SK-N-SH (cell line): ENCODE measurements around the gene SLC22A23. TPM values are rescaled to one million over a fixed set of nuclear protein-coding genes. Genes with fewer than 3 reads are reported as not detected.

ENCODE experiments used
- CTCF ChIA-PET: fragments of 300-600, 350-600 bp; formaldehyde crosslinking; extraction: SDS; loops from one replicate; lab custom pipeline; 2021; lab: Yijun Ruan, JAX
- POLR2A ChIA-PET: fragments of 350-600 bp; sonication (Branson Sonifier 250); formaldehyde crosslinking; extraction: SDS; loops from one replicate; lab custom pipeline; 2020; ENCODE audit warnings: antibody characterized with exemption, inconsistent platforms; lab: Yijun Ruan, JAX
- DNase-seq: peaks from one replicate; pipeline ENCODE4 v3.0.0; 2012
- H2AFZ ChIP-seq: fragments of 200-600 bp; sonication (generic); 2 replicates; pipeline ENCODE4 v1.8.1; 2016; ENCODE audit warnings: antibody characterized with exemption, mild to moderate bottlenecking, low read depth
- H3F3A ChIP-seq: fragments of 200-600 bp; sonication (generic); replicated peaks from 2 replicates; pipeline ENCODE3; 2016; ENCODE audit warnings: antibody characterized with exemption, mild to moderate bottlenecking; ENCODE audit not compliant: insufficient read depth
- H3K27ac ChIP-seq, 2 experiments: fragments of 200-500 bp in 1 of 2; fragments of 200-600 bp in 1 of 2; sonication (Bioruptor generic) in 1 of 2; sonication (generic), shearing (Covaris generic) in 1 of 2; 2 replicates each; pipeline versions ENCODE4 v1.5.1 to v1.6.1; 2014 to 2016; ENCODE audit warnings: low read depth in 2 of 2, inconsistent platforms in 1 of 2, low read length in 1 of 2, mild to moderate bottlenecking in 1 of 2, mixed read lengths in 1 of 2
- H3K27me3 ChIP-seq: fragments of 200-600 bp; sonication (generic), shearing (Covaris generic); 2 replicates; pipeline ENCODE4 v1.6.1; 2016; ENCODE audit warnings: mixed run types; ENCODE audit not compliant: insufficient read depth
- H3K36me3 ChIP-seq, 2 experiments: fragments of 200-500 bp in 1 of 2; fragments of 200-600 bp in 1 of 2; sonication (Bioruptor generic) in 1 of 2; sonication (generic) in 1 of 2; replicated peaks in 1 of 2; 2 replicates each; pipeline versions ENCODE3 to v1.5.1; 2014 to 2016; ENCODE audit warnings: low read length in 1 of 2, mild to moderate bottlenecking in 1 of 2; ENCODE audit not compliant: insufficient read depth in 2 of 2, control insufficient read depth in 1 of 2
- H3K4me1 ChIP-seq, 2 experiments: fragments of 200-500 bp in 1 of 2; fragments of 200-600 bp in 1 of 2; sonication (Bioruptor generic) in 1 of 2; sonication (generic), shearing (Covaris generic) in 1 of 2; 2 replicates each; pipeline versions ENCODE4 v1.5.1 to v1.6.1; 2014 to 2016; ENCODE audit warnings: low read depth in 1 of 2, low read length in 1 of 2, mixed run types in 1 of 2; ENCODE audit not compliant: insufficient read depth in 2 of 2, control insufficient read depth in 1 of 2
- H3K4me2 ChIP-seq: fragments of 200-600 bp; sonication (generic), shearing (Covaris generic); 2 replicates; pipeline ENCODE4 v1.6.1; 2017; ENCODE audit warnings: mixed run types
- H3K4me3 ChIP-seq, 2 experiments: fragments of 200-500 bp in 1 of 2; fragments of 200-600 bp in 1 of 2; sonication (Bioruptor generic) in 1 of 2; sonication (generic), shearing (Covaris generic) in 1 of 2; 2 replicates each; pipeline versions ENCODE4 v1.5.1 to v1.8.1; 2014 to 2016; ENCODE audit warnings: low read depth in 2 of 2, inconsistent platforms in 1 of 2, low read length in 1 of 2, mild to moderate bottlenecking in 1 of 2, mixed read lengths in 1 of 2, moderate library complexity in 1 of 2
- H3K79me2 ChIP-seq: fragments of 200-600 bp; sonication (generic); 2 replicates; pipeline ENCODE4 v1.8.1; 2017; ENCODE audit warnings: mild to moderate bottlenecking; ENCODE audit not compliant: insufficient read depth
- H3K9ac ChIP-seq: fragments of 200-600 bp; sonication (generic); 2 replicates; pipeline ENCODE4 v1.6.1; 2017; ENCODE audit warnings: mixed run types
- H3K9me2 ChIP-seq: fragments of 200-600 bp; sonication (generic); 2 replicates; pipeline ENCODE4 v1.6.1; 2017; ENCODE audit warnings: mixed run types
- H3K9me3 ChIP-seq: fragments of 200-600 bp; sonication (generic); 2 replicates; pipeline ENCODE4 v1.6.1; 2017; ENCODE audit warnings: mixed run types, mild to moderate bottlenecking, moderate library complexity
- H4K20me1 ChIP-seq: fragments of 200-600 bp; sonication (generic); 2 replicates; pipeline ENCODE4 v1.6.1; 2017; ENCODE audit warnings: mild to moderate bottlenecking, mixed run types; ENCODE audit not compliant: insufficient read depth
- CHD2 ChIP-seq: fragments of 150-350 bp; IDR thresholded peaks from 2 replicates; pipeline ENCODE4 v1.6.1; 2018; ENCODE audit warnings: low read length; ENCODE audit not compliant: partially characterized antibody
- ELF1 ChIP-seq: IDR thresholded peaks from 2 replicates; pipeline ENCODE4 v1.4.0; 2012
- EP300 ChIP-seq, 2 experiments: IDR thresholded peaks; 2 replicates each; pipeline versions ENCODE4 v1.4.0 to v1.6.1; 2012; ENCODE audit warnings: borderline replicate concordance in 1 of 2, low read depth in 1 of 2, low read length in 1 of 2
- EZH2phosphoT487 ChIP-seq: fragments of 200-600 bp; sonication (generic); IDR thresholded peaks from 2 replicates; pipeline ENCODE4 v1.6.1; 2017; ENCODE audit warnings: low read depth, mixed run types, mild to moderate bottlenecking, antibody characterized with exemption, moderate library complexity, borderline replicate concordance
- FOXJ3 ChIP-seq: sonication (generic); formaldehyde crosslinking; IDR thresholded peaks from 2 replicates; pipeline ENCODE4 v1.5.1; 2020; ENCODE audit warnings: mild to moderate bottlenecking, missing genetic modification reagents
- GATA2 ChIP-seq: sonication (generic); formaldehyde crosslinking; IDR thresholded peaks from 2 replicates; pipeline ENCODE4 v1.5.0; 2020; ENCODE audit warnings: mild to moderate bottlenecking, missing genetic modification reagents
- IRF3 ChIP-seq: fragments of 150-350 bp; IDR thresholded peaks from 2 replicates; pipeline ENCODE4 v1.6.1; 2016; ENCODE audit warnings: mild to moderate bottlenecking, low read depth, low read length
- MEF2A ChIP-seq: IDR thresholded peaks from 2 replicates; pipeline ENCODE4 v1.4.0; 2012; ENCODE audit warnings: low read depth, borderline replicate concordance
- MXI1 ChIP-seq: IDR thresholded peaks from 2 replicates; pipeline ENCODE4 v1.6.1; 2012; ENCODE audit warnings: mild to moderate bottlenecking, low read depth, low read length, improper control_type of control experiment
- NFIC ChIP-seq: IDR thresholded peaks from 2 replicates; pipeline ENCODE4 v1.4.0; 2012; ENCODE audit warnings: borderline replicate concordance
- PBX3 ChIP-seq: IDR thresholded peaks from 2 replicates; pipeline ENCODE4; 2012
- RAD21 ChIP-seq: IDR thresholded peaks from 2 replicates; pipeline ENCODE4 v1.6.1; 2012; ENCODE audit warnings: mild to moderate bottlenecking, low read length
- RCOR1 ChIP-seq: fragments of 150-350 bp; IDR thresholded peaks from 2 replicates; pipeline ENCODE4 v1.6.1; 2017; ENCODE audit warnings: antibody characterized with exemption, low read length
- RFX5 ChIP-seq: IDR thresholded peaks from 2 replicates; pipeline ENCODE4 v1.6.1; 2012; ENCODE audit warnings: mild to moderate bottlenecking, improper control_type of control experiment, low read length
- SMC3 ChIP-seq: IDR thresholded peaks from 2 replicates; pipeline ENCODE4 v1.6.1; 2012; ENCODE audit warnings: low read depth, low read length, improper control_type of control experiment
- TAF1 ChIP-seq: IDR thresholded peaks from 2 replicates; pipeline ENCODE4 v1.6.1; 2012; ENCODE audit warnings: low read depth, mild to moderate bottlenecking, low read length, moderate library complexity, borderline replicate concordance
- YY1 ChIP-seq: IDR thresholded peaks from 2 replicates; pipeline ENCODE4 v1.4.0; 2012; ENCODE audit warnings: low read depth, mild to moderate bottlenecking
- ZBTB33 ChIP-seq: IDR thresholded peaks from 2 replicates; pipeline ENCODE4 v1.4.0; 2012; ENCODE audit warnings: low read depth, borderline replicate concordance
- WGBS: methylation state at CpG from one replicate; pipeline ENCODE4 v1.1.6; 2017; ENCODE audit warnings: low lambda C conversion rate; 5-methylcytosine and 5-hydroxymethylcytosine counted together
- polyA plus RNA-seq, 3 experiments: library from polyadenylated mRNA; depleted of rRNA; stranded (reverse); fragments of >200 nt; gene quantifications; 2 replicates each; pipeline ENCODE4 v1.2.3, GENCODE V29; 2012

The SLC22A23 gene
- polyA plus RNA-seq, 1 of the 3 experiments (the other 2 are of a cell fraction): not detected

- Histone ChIP-seq H3K9me3 (no peaks in the 10 kb centered on the region), H3K9me2 (no peaks in the 10 kb centered on the region), H3K79me2 (no peaks in the 10 kb centered on the region), H3K4me3 (no peak overlapping the region), H3K4me2 (no peak overlapping the region), H3K4me1 (no peaks in the 10 kb centered on the region; a peak in 1 of 4 replicates), H3F3A (no peaks in the 10 kb centered on the region), H3K27ac (no peak overlapping the region), H3K9ac (no peak overlapping the region), H3K36me3 (no peaks in the 10 kb centered on the region), H3K27me3 (peaks cover 42% of the 10 kb centered on the region), H4K20me1 (no peaks in the 10 kb centered on the region), H2AFZ (no peak overlapping the region)
- TF ChIP-seq NFIC (no peak), IRF3 (no peak), RCOR1 (no peak), RFX5 (no peak), MXI1 (no peak), EZH2phosphoT487 (no peak), FOXJ3 (CRISPR knock-in tag) (no peak), MEF2A (no peak), ELF1 (no peak), PBX3 (no peak), CHD2 (no peak), YY1 (no peak), GATA2 (CRISPR knock-in tag) (no peak), SMC3 (no peak), RAD21 (no peak), EP300 (IDR thresholded peaks at IDR 0.05; ENCODE audit: borderline replicate concordance in 1 of 2, low read depth in 1 of 2, low read length in 1 of 2) (no peak), TAF1 (no peak), ZBTB33 (no peak)
- 23% methylated on average over 3 of the region's 4 CpGs for WGBS
- no peak for DNase-seq
- ChIA-PET POLR2A (no interaction called here), CTCF (interaction anchor here (0.7 kb wide), 1 partner anchor 1244 kb away, joined by 3 read pairs; no protein-coding TSS in a partner anchor)
Measured at GRCh38 chr6:3439961-3440360, 16.9 kb downstream of the SLC22A23 start.
